Mesothelial cell of epicardium (in vitro differentiated cells): Measurements from ENCODE around the gene SURF2. TPM values are rescaled to one million over a fixed set of nuclear protein-coding genes. Genes with fewer than 3 reads are reported as not detected.

Experiments
- DNase-seq, 2 experiments: peaks; one replicate each; pipeline ENCODE4 v3.0.0; 2021; ENCODE audit warnings: low spot score in 2 of 2; ENCODE audit not compliant: unreplicated experiment in 2 of 2
- H3K27ac Mint-ChIP-seq: 2 replicates; pipeline ENCODE4 v1.8.0; 2021; ENCODE audit warnings: mixed read lengths
- H3K27me3 Mint-ChIP-seq: 2 replicates; pipeline ENCODE4 v1.8.0; 2021; ENCODE audit warnings: low read depth, mixed read lengths
- H3K36me3 Mint-ChIP-seq: 2 replicates; pipeline ENCODE4 v1.8.0; 2021; ENCODE audit warnings: mixed read lengths
- H3K4me1 Mint-ChIP-seq: 2 replicates; pipeline ENCODE4 v1.8.0; 2021; ENCODE audit warnings: mixed read lengths
- H3K4me3 Mint-ChIP-seq: 2 replicates; pipeline ENCODE4 v1.8.0; 2021; ENCODE audit warnings: mild to moderate bottlenecking, moderate library complexity, mixed read lengths
- H3K9me3 Mint-ChIP-seq: 2 replicates; pipeline ENCODE4 v1.8.0; 2021; ENCODE audit warnings: mixed read lengths
- total RNA-seq: library from RNA; stranded (reverse); gene quantifications from 3 replicates; pipeline ENCODE4 v1.2.1, GENCODE V29; 2021
- TF ChIP-seq, protein P1 (sequence below): fragments of 200-600 bp; sonication (generic); IDR thresholded peaks from one replicate; pipeline ENCODE4 v1.5.0; 2021; ENCODE audit warnings: antibody characterized with exemption; ENCODE audit not compliant: unreplicated experiment

SURF2 gene
- total RNA-seq, 1 donor from 2014 or later, result 12.1 TPM

- Mint-ChIP-seq H3K36me3 (no peaks in the 10 kb centered on the region), H3K27ac (no peak overlapping the region), H3K4me1 (peaks cover 14% of the 10 kb centered on the region), H3K9me3 (no peaks in the 10 kb centered on the region), H3K4me3 (no peak overlapping the region), H3K27me3 (no peaks in the 10 kb centered on the region)
- TF ChIP-seq, protein P1, sequence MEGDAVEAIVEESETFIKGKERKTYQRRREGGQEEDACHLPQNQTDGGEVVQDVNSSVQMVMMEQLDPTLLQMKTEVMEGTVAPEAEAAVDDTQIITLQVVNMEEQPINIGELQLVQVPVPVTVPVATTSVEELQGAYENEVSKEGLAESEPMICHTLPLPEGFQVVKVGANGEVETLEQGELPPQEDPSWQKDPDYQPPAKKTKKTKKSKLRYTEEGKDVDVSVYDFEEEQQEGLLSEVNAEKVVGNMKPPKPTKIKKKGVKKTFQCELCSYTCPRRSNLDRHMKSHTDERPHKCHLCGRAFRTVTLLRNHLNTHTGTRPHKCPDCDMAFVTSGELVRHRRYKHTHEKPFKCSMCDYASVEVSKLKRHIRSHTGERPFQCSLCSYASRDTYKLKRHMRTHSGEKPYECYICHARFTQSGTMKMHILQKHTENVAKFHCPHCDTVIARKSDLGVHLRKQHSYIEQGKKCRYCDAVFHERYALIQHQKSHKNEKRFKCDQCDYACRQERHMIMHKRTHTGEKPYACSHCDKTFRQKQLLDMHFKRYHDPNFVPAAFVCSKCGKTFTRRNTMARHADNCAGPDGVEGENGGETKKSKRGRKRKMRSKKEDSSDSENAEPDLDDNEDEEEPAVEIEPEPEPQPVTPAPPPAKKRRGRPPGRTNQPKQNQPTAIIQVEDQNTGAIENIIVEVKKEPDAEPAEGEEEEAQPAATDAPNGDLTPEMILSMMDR, result no peak
- DNase-seq, result no peak
Measured at GRCh38 chr9:133377721-133378216, 21.4 kb downstream of the SURF2 start.

DNA sequence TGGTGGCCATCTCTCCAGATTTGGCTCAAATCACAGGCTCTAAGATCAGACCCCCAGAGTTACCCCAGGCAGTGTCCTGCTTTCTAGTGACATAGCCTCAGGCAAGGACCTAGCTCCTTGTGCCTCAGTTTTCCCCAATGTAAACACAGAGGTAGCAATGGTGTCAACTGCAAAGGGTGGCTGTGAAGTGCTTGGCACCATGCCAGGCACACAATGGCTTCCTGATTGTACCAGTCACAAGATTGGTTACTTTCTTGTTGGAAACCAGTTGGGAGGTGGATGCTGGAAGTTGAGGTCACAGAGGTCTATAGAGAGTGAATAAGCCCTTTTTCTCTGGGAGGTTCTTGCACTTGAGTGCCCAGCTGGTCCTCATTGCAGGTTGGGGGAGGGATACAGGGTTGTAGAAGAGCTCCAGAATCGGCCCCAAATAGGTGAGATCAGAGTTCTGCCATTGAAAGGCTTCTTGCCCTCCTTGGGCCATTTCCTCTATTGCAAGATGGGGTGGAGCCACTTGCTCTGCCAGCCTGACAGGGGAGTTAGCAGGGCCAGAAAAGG, 22.1 kb downstream of the SURF2 start:
- DNase-seq, result no peak
- Mint-ChIP-seq H3K36me3 (no peaks in the 10 kb centered on the region), H3K4me3 (no peak overlapping the region), H3K4me1 (peaks cover 14% of the 10 kb centered on the region), H3K27me3 (no peaks in the 10 kb centered on the region), H3K27ac (no peak overlapping the region), H3K9me3 (no peaks in the 10 kb centered on the region)
- TF ChIP-seq, protein P1, result no peak

DNA sequence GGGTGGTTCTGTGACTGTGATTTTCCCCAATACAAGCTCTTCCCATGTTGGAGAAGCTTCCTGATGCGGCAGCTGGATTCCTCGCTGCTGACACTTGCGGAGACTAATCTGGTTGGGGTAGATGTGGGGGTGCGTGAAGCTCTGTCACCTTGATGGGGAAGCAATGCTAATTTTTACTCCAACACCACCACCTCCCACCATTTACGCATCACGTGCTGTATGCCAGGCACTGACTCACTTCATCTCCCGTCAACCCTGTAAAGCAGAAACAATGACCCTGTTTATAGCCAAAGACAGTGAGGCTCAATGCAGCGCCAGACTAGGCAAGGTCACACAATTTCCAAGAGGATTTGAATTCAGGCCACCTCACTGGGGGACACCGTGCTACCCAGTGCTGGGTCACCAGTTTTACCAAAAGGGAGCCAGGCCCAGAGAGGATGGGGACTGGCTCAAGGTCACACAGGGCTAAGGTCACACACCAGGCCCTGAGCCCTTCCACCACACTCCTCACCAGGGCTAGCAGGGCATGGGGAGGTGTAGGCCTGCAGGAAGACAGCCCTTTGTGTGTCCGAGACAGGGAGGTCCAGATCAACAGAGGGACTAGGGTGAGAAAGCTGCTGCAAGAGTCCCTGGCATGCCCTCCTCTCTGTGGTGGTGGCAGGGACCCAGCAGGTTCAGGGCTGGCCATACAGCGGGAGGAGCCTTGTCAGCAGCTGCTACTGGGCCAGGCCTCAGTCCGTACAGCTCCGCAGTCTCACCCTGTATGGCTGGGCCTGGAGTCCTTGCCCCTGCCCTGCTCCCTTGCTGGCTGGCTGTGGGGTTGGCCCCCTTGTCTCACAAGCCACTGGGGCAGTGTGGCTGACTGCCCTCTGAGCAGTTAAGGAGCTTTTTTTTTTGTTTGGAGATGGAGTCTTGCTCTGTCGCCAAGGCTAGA, 23.1 kb downstream of the SURF2 start:
- TF ChIP-seq, protein P1, result no peak
- DNase-seq, result no peak
- Mint-ChIP-seq H3K9me3 (no peaks in the 10 kb centered on the region), H3K27ac (no peak overlapping the region), H3K27me3 (no peaks in the 10 kb centered on the region), H3K4me3 (no peak overlapping the region), H3K4me1 (peaks cover 9% of the 10 kb centered on the region), H3K36me3 (no peaks in the 10 kb centered on the region)

- Mint-ChIP-seq H3K9me3 (no peaks in the 10 kb centered on the region), H3K4me3 (no peak overlapping the region), H3K36me3 (no peaks in the 10 kb centered on the region), H3K27me3 (no peaks in the 10 kb centered on the region), H3K27ac (no peak overlapping the region), H3K4me1 (peaks cover 2% of the 10 kb centered on the region)
- TF ChIP-seq, protein P1, result no peak
- DNase-seq, result no peak
Measured at GRCh38 chr9:133380734-133381133, 24.4 kb downstream of the SURF2 start.

GRCh38 chr9:133382507-133383141, 26.3 kb downstream of the SURF2 start:
- TF ChIP-seq, protein P1, result no peak
- no peaks in the 10 kb centered on the region for H3K4me1 Mint-ChIP-seq
- no peak overlapping the region for H3K27ac Mint-ChIP-seq
- no peaks in the 10 kb centered on the region for H3K36me3 Mint-ChIP-seq
- H3K27me3 Mint-ChIP-seq, result no peaks in the 10 kb centered on the region
- no peak overlapping the region for H3K4me3 Mint-ChIP-seq
- DNase-seq, result no peak
- H3K9me3 Mint-ChIP-seq, result no peaks in the 10 kb centered on the region
